ENCODE results near the gene KRT3.
"Not testable (repeated sequence)": the region's sequence is repeated elsewhere in the genome, so short reads cannot be mapped to it uniquely, and the experiment has no call there.

The KRT3 gene

GRCh38 chr12:52798003-52798670 is 2.2 kb upstream of the KRT3 start:
- no peak for DNase-seq (ENCODE audit: low read depth in 2 of 2)

GRCh38 chr12:52797529-52797894 is 1.6 kb upstream of the KRT3 start:
- no peak for DNase-seq (ENCODE audit: low read depth in 2 of 2)

- no peak for DNase-seq (ENCODE audit: low read depth in 2 of 2)
Observed at GRCh38 chr12:52796839-52797528, 1.1 kb upstream of the KRT3 start.

GRCh38 chr12:52796429-52796794 is 495 bp upstream of the KRT3 start:
- no peak for DNase-seq (ENCODE audit: low read depth in 2 of 2)

- not testable (repeated sequence) for DNase-seq (ENCODE audit: low read depth in 2 of 2)
Observed at GRCh38 chr12:52795332-52795674, 614 bp downstream of the KRT3 start.

GRCh38 chr12:52794479-52795331 is 1.2 kb downstream of the KRT3 start:
- no peak for DNase-seq (ENCODE audit: low read depth in 2 of 2)

GRCh38 chr12:52792185-52793029 is 3.5 kb downstream of the KRT3 start:
- no peak for DNase-seq (ENCODE audit: low read depth in 2 of 2)

- DNase-seq (ENCODE audit: low read depth in 2 of 2), result no peak
Observed at GRCh38 chr12:52791271-52792184, 4.4 kb downstream of the KRT3 start.

GRCh38 chr12:52790427-52791270 is 5.3 kb downstream of the KRT3 start:
- DNase-seq (ENCODE audit: low read depth in 2 of 2), result no peak

GRCh38 chr12:52789637-52790426 is 6.1 kb downstream of the KRT3 start:
- DNase-seq (ENCODE audit: low read depth in 2 of 2), result no peak

- DNase-seq (ENCODE audit: low read depth in 2 of 2), result no peak
Observed at GRCh38 chr12:52788876-52789636, 6.9 kb downstream of the KRT3 start.

- no peak for DNase-seq (ENCODE audit: low read depth in 2 of 2)
Observed at GRCh38 chr12:52788192-52788875, 7.6 kb downstream of the KRT3 start.

GRCh38 chr12:52787324-52788191 is 8.4 kb downstream of the KRT3 start:
- DNase-seq (ENCODE audit: low read depth in 2 of 2), result no peak

- no peak for DNase-seq (ENCODE audit: low read depth in 2 of 2)
Observed at GRCh38 chr12:52784909-52785308, 11.0 kb downstream of the KRT3 start.

- DNase-seq (ENCODE audit: low read depth in 2 of 2), result no peak
Observed at GRCh38 chr12:52783563-52784316, 12.2 kb downstream of the KRT3 start.

GRCh38 chr12:52782502-52782901 is 13.4 kb downstream of the KRT3 start:
- DNase-seq (ENCODE audit: low read depth in 2 of 2), result no peak
